ENCODE data around the gene FOXP1. TPM values are rescaled to one million over a fixed set of nuclear protein-coding genes. Genes with fewer than 3 reads are reported as not detected.
A peak's percentile ranks its signal among the peaks of the same experiment; 100 is the strongest.

FOXP1 gene
- total and polyA plus RNA-seq, 3 donors from 2014 or later = 37.8 to 105 (median 75.9) TPM

- no peak overlapping the region for H3K4me3 ChIP-seq
- WGBS, 2 donors = 56 to 69% methylated on average over 6 to 7 of the region's 7 CpGs
- peak; percentile 22 for DNase-seq
- peak overlapping the region in 1 of 2 donors; percentile 88 for H3K27ac ChIP-seq
- H3K4me1 ChIP-seq = peaks cover 8% of the 10 kb centered on the region
- intact Hi-C loops (cut with DNase I; ENCODE audit: low total_unique reads) = no loop called here
- H3K36me3 ChIP-seq (ENCODE audit: low read depth, missing control alignments) = no peaks in the 10 kb centered on the region
- no peak for TF ChIP-seq POLR2A (IDR thresholded peaks at IDR 0.05)
- no peak for TF ChIP-seq CTCF (IDR thresholded peaks at IDR 0.05)
- H3K27me3 ChIP-seq = no peaks in the 10 kb centered on the region
- H3K9me3 ChIP-seq = no peaks in the 10 kb centered on the region
These were observed 455.7 kb downstream of the FOXP1 start for GRCh38 chr3:71127844-71128243.

- no peaks in the 10 kb centered on the region for H3K36me3 ChIP-seq (ENCODE audit: low read depth, missing control alignments)
- H3K9me3 ChIP-seq = no peaks in the 10 kb centered on the region
- H3K27ac ChIP-seq = peak overlapping the region in 1 of 2 donors; percentile 88
- DNase-seq = no peak
- no peak overlapping the region for H3K4me3 ChIP-seq
- intact Hi-C loops (cut with DNase I; ENCODE audit: low total_unique reads) = no loop called here
- H3K27me3 ChIP-seq = no peaks in the 10 kb centered on the region
- H3K4me1 ChIP-seq = peaks cover 8% of the 10 kb centered on the region
- no peak for TF ChIP-seq POLR2A (IDR thresholded peaks at IDR 0.05)
- no peak for TF ChIP-seq CTCF (IDR thresholded peaks at IDR 0.05)
- WGBS, 2 donors = 52 to 63% methylated on average over 7 of the region's 7 CpGs
These were observed 456.3 kb downstream of the FOXP1 start for GRCh38 chr3:71127052-71127831.

- Histone ChIP-seq H3K9me3 (no peaks in the 10 kb centered on the region), H3K4me1 (peaks cover 8% of the 10 kb centered on the region), H3K27me3 (no peaks in the 10 kb centered on the region), H3K36me3 (ENCODE audit: low read depth, missing control alignments) (no peaks in the 10 kb centered on the region), H3K4me3 (no peak overlapping the region), H3K27ac (peak overlapping the region in 1 of 2 donors; percentile 8)
- TF ChIP-seq POLR2A (IDR thresholded peaks at IDR 0.05) = no peak
- TF ChIP-seq CTCF (IDR thresholded peaks at IDR 0.05) = no peak
- WGBS, 2 donors = 94 to 97% methylated on average over 1 of the region's 1 CpG
- intact Hi-C loops (cut with DNase I; ENCODE audit: low total_unique reads) = no loop called here
- DNase-seq = no peak
These were observed 457.8 kb downstream of the FOXP1 start for GRCh38 chr3:71125738-71126137.

GRCh38 chr3:71124048-71124447 is 459.5 kb downstream of the FOXP1 start:
- DNase-seq = no peak
- no peaks in the 10 kb centered on the region for H3K36me3 ChIP-seq (ENCODE audit: low read depth, missing control alignments)
- no peaks in the 10 kb centered on the region for H3K27me3 ChIP-seq
- intact Hi-C loops (cut with DNase I; ENCODE audit: low total_unique reads) = no loop called here
- H3K4me1 ChIP-seq = peaks cover 8% of the 10 kb centered on the region
- no peak overlapping the region for H3K4me3 ChIP-seq
- no peak overlapping the region for H3K27ac ChIP-seq
- WGBS, 2 donors = 34 to 43% methylated on average over 1 of the region's 1 CpG
- H3K9me3 ChIP-seq = no peaks in the 10 kb centered on the region
- TF ChIP-seq CTCF (IDR thresholded peaks at IDR 0.05) = no peak
- TF ChIP-seq POLR2A (IDR thresholded peaks at IDR 0.05) = no peak

GRCh38 chr3:71122641-71123040 is 460.9 kb downstream of the FOXP1 start:
- Histone ChIP-seq H3K4me1 (peaks cover under 1% of the 10 kb centered on the region), H3K36me3 (ENCODE audit: low read depth, missing control alignments) (no peaks in the 10 kb centered on the region), H3K9me3 (no peaks in the 10 kb centered on the region), H3K27ac (peak overlapping the region; percentile 17 to 28), H3K27me3 (no peaks in the 10 kb centered on the region), H3K4me3 (no peak overlapping the region)
- DNase-seq = peak; percentile 51
- TF ChIP-seq CTCF (IDR thresholded peaks at IDR 0.05) = no peak
- TF ChIP-seq POLR2A (IDR thresholded peaks at IDR 0.05) = no peak
- intact Hi-C loops (cut with DNase I; ENCODE audit: low total_unique reads) = no loop called here
- 45 to 58% methylated on average over 4 of the region's 4 CpGs for WGBS, 2 donors
